ENCODE measurements around the gene TBCK. TPM values are rescaled to one million over a fixed set of nuclear protein-coding genes. Genes with fewer than 3 reads are reported as not detected.

The TBCK gene
- total and polyA plus RNA-seq, 2 of the 8 experiments (the other 6 are each of a cell fraction or from before 2014, with no cell fraction given): 10.2 to 18.7 TPM

- no peak for TF ChIP-seq CHD7 (IDR thresholded peaks at IDR 0.05; ENCODE audit: insufficient replicate concordance, low read length)
- no peak for TF ChIP-seq TEAD4 (IDR thresholded peaks at IDR 0.05; ENCODE audit: low read depth, low read length)
- TF ChIP-seq BACH1 (IDR thresholded peaks at IDR 0.05; ENCODE audit: low read length): no peak
- TF ChIP-seq SUZ12 (IDR thresholded peaks at IDR 0.05; ENCODE audit: low read length): no peak
- no peak for TF ChIP-seq TAF1 (IDR thresholded peaks at IDR 0.05; ENCODE audit: low read depth, low read length)
- TF ChIP-seq PHF8 (conservative IDR thresholded peaks at IDR 0.05; ENCODE audit: low read depth, low read length): no peak
Measured at GRCh38 chr4:106041294-106042002, 274.6 kb downstream of the TBCK start (continued).
